GM23338 (cell line): ENCODE data around the gene SRPK2. TPM values are rescaled to one million over a fixed set of nuclear protein-coding genes. Genes with fewer than 3 reads are reported as not detected.
A peak's percentile ranks its signal among the peaks of the same experiment; 100 is the strongest.

ENCODE experiments used
- ATAC-seq: fragments of 200-7000 bp; cut with Tn5 transposase; 3 replicates; pipeline ENCODE4 v1.9.1; 2020
- DNase-seq: peaks from one replicate; pipeline ENCODE4 v3.0.0-alpha.2; 2015; ENCODE audit warnings: low spot score
- H2AFZ ChIP-seq: fragments of 200-600 bp; sonication (generic); 2 replicates; pipeline ENCODE4 v1.8.0; 2016; ENCODE audit warnings: antibody characterized with exemption, mild to moderate bottlenecking, moderate library complexity
- H3F3A ChIP-seq: fragments of 200-600 bp; sonication (generic); replicated peaks from 2 replicates; pipeline ENCODE4 v1.8.0; 2017; ENCODE audit warnings: antibody characterized with exemption, mixed run types, low read depth
- H3K27ac ChIP-seq: fragments of 200-600 bp; sonication (generic); 2 replicates; pipeline ENCODE4 v1.6.1; 2016; ENCODE audit warnings: low read depth
- H3K27me3 ChIP-seq: fragments of 200-600 bp; sonication (generic); 2 replicates; pipeline ENCODE4 v1.8.0; 2016; ENCODE audit warnings: mild to moderate bottlenecking, mixed run types, moderate library complexity; ENCODE audit not compliant: insufficient read depth
- H3K36me3 ChIP-seq: fragments of 200-600 bp; sonication (generic); 2 replicates; pipeline ENCODE4 v1.8.0; 2016; ENCODE audit warnings: mild to moderate bottlenecking; ENCODE audit not compliant: insufficient read depth
- H3K4me1 ChIP-seq: fragments of 200-600 bp; sonication (generic); 2 replicates; pipeline ENCODE4 v1.8.0; 2016; ENCODE audit warnings: mild to moderate bottlenecking, moderate library complexity; ENCODE audit not compliant: insufficient read depth
- H3K4me2 ChIP-seq: fragments of 200-600 bp; sonication (generic); 2 replicates; pipeline ENCODE4 v1.7.1; 2017; ENCODE audit warnings: mixed run types
- H3K4me3 ChIP-seq: fragments of 200-600 bp; sonication (generic); 2 replicates; pipeline ENCODE4 v1.6.1; 2016; ENCODE audit warnings: mixed run types
- H3K79me2 ChIP-seq: fragments of 200-600 bp; sonication (generic); replicated peaks from 2 replicates; pipeline ENCODE4 v1.8.0; 2017; ENCODE audit warnings: mild to moderate bottlenecking; ENCODE audit not compliant: insufficient read depth
- H3K9me2 ChIP-seq: fragments of 200-600 bp; sonication (generic); 2 replicates; pipeline ENCODE4 v1.8.0; 2017; ENCODE audit not compliant: insufficient read depth
- H4K20me1 ChIP-seq: fragments of 200-600 bp; sonication (generic); replicated peaks from 2 replicates; pipeline ENCODE4 v1.8.0; 2017; ENCODE audit warnings: mild to moderate bottlenecking; ENCODE audit not compliant: insufficient read depth
- H3K27ac Mint-ChIP-seq: 2 replicates; pipeline ENCODE4 v1.8.0; 2020; ENCODE audit warnings: inconsistent platforms, mild to moderate bottlenecking, moderate library complexity, mixed read lengths
- H3K27me3 Mint-ChIP-seq: 3 replicates; pipeline ENCODE4 v1.8.0; 2022; ENCODE audit warnings: low read depth, mild to moderate bottlenecking, moderate library complexity, mixed read lengths, inconsistent platforms; ENCODE audit not compliant: insufficient read depth, poor library complexity
- H3K36me3 Mint-ChIP-seq: 3 replicates; pipeline ENCODE4 v1.8.0; 2021; ENCODE audit warnings: low read depth, mild to moderate bottlenecking, inconsistent platforms, moderate library complexity, mixed read lengths
- H3K4me1 Mint-ChIP-seq: 3 replicates; pipeline ENCODE4 v1.8.0; 2020; ENCODE audit warnings: mild to moderate bottlenecking, inconsistent platforms, mixed read lengths
- H3K4me3 Mint-ChIP-seq: 3 replicates; pipeline ENCODE4 v1.8.0; 2021; ENCODE audit warnings: moderate library complexity, mild to moderate bottlenecking, inconsistent platforms, mixed read lengths
- H3K9me3 Mint-ChIP-seq: 3 replicates; pipeline ENCODE4 v1.8.0; 2020; ENCODE audit warnings: moderate library complexity, mild to moderate bottlenecking, inconsistent platforms, mixed read lengths
- CREB1 ChIP-seq: fragments of 250-450 bp; sonication (Bioruptor Pico); IDR thresholded peaks from 2 replicates; pipeline ENCODE4 v1.5.0; 2020; ENCODE audit warnings: low read depth, mild to moderate bottlenecking, moderate library complexity
- EZH2 ChIP-seq: fragments of 200-600 bp; sonication (generic); IDR thresholded peaks from one replicate; pipeline ENCODE4 v1.8.0; 2017; ENCODE audit warnings: antibody characterized with exemption, mild to moderate bottlenecking, low read depth; ENCODE audit not compliant: unreplicated experiment
- EZH2phosphoT487 ChIP-seq: fragments of 200-600 bp; sonication (generic); IDR thresholded peaks from one replicate; pipeline ENCODE4 v1.8.1; 2018; ENCODE audit warnings: antibody characterized with exemption; ENCODE audit not compliant: unreplicated experiment
- JUNB ChIP-seq: IDR thresholded peaks from one replicate; pipeline ENCODE4 v1.6.1; 2016; ENCODE audit warnings: antibody characterized with exemption; ENCODE audit not compliant: unreplicated experiment
- NANOG ChIP-seq: IDR thresholded peaks from 2 replicates; pipeline ENCODE4 v1.6.1; 2016; ENCODE audit warnings: antibody characterized with exemption, borderline replicate concordance
- POLR2AphosphoS5 ChIP-seq: IDR thresholded peaks from 2 replicates; pipeline ENCODE4 v1.6.1; 2016; ENCODE audit warnings: antibody characterized with exemption, low read depth
- STAT1 ChIP-seq: IDR thresholded peaks from one replicate; pipeline ENCODE4 v1.6.1; 2016; ENCODE audit warnings: antibody characterized with exemption; ENCODE audit not compliant: unreplicated experiment
- ZNF114 ChIP-seq: fragments of 250-450 bp; sonication (Bioruptor Pico); IDR thresholded peaks from 2 replicates; pipeline ENCODE4 v1.5.0; 2020; ENCODE audit warnings: mild to moderate bottlenecking, moderate library complexity
- ZNF331 ChIP-seq: fragments of 250-450 bp; sonication (Bioruptor Pico); IDR thresholded peaks from 2 replicates; pipeline ENCODE4 v1.5.0; 2020; ENCODE audit warnings: low read depth, mild to moderate bottlenecking, moderate library complexity
- polyA plus RNA-seq: library from polyadenylated mRNA; unstranded; fragments of >200 nt; fragmentation: Nextera tagmentation; extraction: Ambion mirVana; gene quantifications from 2 replicates; pipeline ENCODE4 v1.2.1, GENCODE V29; 2016
- total RNA-seq: library from RNA; depleted of rRNA; stranded (reverse); fragments of >200 nt; shearing (Covaris generic); gene quantifications from 2 replicates; pipeline ENCODE4 v1.2.3, GENCODE V29; 2014
- TF ChIP-seq, protein P1 (sequence below): IDR thresholded peaks from one replicate; pipeline ENCODE4 v1.6.1; 2018; ENCODE audit warnings: antibody characterized with exemption; ENCODE audit not compliant: unreplicated experiment
- TF ChIP-seq, protein P2 (sequence below): IDR thresholded peaks from 2 replicates; pipeline ENCODE4 v1.6.1; 2016; ENCODE audit warnings: antibody characterized with exemption
- TF ChIP-seq, protein P3 (sequence below): fragments of 250-450 bp; sonication (Bioruptor Pico); IDR thresholded peaks from 2 replicates; pipeline ENCODE4 v1.5.0; 2020; ENCODE audit warnings: mild to moderate bottlenecking, moderate library complexity
- TF ChIP-seq, protein P4 (sequence below), 2 experiments: fragments of 200-600 bp in 1 of 2; sonication (generic) in 1 of 2; conservative IDR thresholded peaks; 2 replicates each; pipeline versions ENCODE4 v1.5.1 to v1.6.1; 2016 to 2017; ENCODE audit warnings: antibody characterized with exemption in 2 of 2, low read depth in 2 of 2, mild to moderate bottlenecking in 2 of 2, moderate library complexity in 1 of 2

Gene SRPK2
- total and polyA plus RNA-seq, 2 experiments from 2014 or later: 66.3 to 91.5 TPM

- TF ChIP-seq EZH2phosphoT487 (no peak), NANOG (no peak), EZH2 (no peak), JUNB (no peak), CREB1 (CRISPR knock-in tag) (no peak), ZNF331 (no peak), ZNF114 (CRISPR knock-in tag) (no peak), STAT1 (no peak), POLR2AphosphoS5 (no peak)
- TF ChIP-seq, protein P1, sequence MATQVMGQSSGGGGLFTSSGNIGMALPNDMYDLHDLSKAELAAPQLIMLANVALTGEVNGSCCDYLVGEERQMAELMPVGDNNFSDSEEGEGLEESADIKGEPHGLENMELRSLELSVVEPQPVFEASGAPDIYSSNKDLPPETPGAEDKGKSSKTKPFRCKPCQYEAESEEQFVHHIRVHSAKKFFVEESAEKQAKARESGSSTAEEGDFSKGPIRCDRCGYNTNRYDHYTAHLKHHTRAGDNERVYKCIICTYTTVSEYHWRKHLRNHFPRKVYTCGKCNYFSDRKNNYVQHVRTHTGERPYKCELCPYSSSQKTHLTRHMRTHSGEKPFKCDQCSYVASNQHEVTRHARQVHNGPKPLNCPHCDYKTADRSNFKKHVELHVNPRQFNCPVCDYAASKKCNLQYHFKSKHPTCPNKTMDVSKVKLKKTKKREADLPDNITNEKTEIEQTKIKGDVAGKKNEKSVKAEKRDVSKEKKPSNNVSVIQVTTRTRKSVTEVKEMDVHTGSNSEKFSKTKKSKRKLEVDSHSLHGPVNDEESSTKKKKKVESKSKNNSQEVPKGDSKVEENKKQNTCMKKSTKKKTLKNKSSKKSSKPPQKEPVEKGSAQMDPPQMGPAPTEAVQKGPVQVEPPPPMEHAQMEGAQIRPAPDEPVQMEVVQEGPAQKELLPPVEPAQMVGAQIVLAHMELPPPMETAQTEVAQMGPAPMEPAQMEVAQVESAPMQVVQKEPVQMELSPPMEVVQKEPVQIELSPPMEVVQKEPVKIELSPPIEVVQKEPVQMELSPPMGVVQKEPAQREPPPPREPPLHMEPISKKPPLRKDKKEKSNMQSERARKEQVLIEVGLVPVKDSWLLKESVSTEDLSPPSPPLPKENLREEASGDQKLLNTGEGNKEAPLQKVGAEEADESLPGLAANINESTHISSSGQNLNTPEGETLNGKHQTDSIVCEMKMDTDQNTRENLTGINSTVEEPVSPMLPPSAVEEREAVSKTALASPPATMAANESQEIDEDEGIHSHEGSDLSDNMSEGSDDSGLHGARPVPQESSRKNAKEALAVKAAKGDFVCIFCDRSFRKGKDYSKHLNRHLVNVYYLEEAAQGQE: no peak
- TF ChIP-seq, protein P2, sequence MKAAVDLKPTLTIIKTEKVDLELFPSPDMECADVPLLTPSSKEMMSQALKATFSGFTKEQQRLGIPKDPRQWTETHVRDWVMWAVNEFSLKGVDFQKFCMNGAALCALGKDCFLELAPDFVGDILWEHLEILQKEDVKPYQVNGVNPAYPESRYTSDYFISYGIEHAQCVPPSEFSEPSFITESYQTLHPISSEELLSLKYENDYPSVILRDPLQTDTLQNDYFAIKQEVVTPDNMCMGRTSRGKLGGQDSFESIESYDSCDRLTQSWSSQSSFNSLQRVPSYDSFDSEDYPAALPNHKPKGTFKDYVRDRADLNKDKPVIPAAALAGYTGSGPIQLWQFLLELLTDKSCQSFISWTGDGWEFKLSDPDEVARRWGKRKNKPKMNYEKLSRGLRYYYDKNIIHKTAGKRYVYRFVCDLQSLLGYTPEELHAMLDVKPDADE: no peak
- TF ChIP-seq, protein P3, sequence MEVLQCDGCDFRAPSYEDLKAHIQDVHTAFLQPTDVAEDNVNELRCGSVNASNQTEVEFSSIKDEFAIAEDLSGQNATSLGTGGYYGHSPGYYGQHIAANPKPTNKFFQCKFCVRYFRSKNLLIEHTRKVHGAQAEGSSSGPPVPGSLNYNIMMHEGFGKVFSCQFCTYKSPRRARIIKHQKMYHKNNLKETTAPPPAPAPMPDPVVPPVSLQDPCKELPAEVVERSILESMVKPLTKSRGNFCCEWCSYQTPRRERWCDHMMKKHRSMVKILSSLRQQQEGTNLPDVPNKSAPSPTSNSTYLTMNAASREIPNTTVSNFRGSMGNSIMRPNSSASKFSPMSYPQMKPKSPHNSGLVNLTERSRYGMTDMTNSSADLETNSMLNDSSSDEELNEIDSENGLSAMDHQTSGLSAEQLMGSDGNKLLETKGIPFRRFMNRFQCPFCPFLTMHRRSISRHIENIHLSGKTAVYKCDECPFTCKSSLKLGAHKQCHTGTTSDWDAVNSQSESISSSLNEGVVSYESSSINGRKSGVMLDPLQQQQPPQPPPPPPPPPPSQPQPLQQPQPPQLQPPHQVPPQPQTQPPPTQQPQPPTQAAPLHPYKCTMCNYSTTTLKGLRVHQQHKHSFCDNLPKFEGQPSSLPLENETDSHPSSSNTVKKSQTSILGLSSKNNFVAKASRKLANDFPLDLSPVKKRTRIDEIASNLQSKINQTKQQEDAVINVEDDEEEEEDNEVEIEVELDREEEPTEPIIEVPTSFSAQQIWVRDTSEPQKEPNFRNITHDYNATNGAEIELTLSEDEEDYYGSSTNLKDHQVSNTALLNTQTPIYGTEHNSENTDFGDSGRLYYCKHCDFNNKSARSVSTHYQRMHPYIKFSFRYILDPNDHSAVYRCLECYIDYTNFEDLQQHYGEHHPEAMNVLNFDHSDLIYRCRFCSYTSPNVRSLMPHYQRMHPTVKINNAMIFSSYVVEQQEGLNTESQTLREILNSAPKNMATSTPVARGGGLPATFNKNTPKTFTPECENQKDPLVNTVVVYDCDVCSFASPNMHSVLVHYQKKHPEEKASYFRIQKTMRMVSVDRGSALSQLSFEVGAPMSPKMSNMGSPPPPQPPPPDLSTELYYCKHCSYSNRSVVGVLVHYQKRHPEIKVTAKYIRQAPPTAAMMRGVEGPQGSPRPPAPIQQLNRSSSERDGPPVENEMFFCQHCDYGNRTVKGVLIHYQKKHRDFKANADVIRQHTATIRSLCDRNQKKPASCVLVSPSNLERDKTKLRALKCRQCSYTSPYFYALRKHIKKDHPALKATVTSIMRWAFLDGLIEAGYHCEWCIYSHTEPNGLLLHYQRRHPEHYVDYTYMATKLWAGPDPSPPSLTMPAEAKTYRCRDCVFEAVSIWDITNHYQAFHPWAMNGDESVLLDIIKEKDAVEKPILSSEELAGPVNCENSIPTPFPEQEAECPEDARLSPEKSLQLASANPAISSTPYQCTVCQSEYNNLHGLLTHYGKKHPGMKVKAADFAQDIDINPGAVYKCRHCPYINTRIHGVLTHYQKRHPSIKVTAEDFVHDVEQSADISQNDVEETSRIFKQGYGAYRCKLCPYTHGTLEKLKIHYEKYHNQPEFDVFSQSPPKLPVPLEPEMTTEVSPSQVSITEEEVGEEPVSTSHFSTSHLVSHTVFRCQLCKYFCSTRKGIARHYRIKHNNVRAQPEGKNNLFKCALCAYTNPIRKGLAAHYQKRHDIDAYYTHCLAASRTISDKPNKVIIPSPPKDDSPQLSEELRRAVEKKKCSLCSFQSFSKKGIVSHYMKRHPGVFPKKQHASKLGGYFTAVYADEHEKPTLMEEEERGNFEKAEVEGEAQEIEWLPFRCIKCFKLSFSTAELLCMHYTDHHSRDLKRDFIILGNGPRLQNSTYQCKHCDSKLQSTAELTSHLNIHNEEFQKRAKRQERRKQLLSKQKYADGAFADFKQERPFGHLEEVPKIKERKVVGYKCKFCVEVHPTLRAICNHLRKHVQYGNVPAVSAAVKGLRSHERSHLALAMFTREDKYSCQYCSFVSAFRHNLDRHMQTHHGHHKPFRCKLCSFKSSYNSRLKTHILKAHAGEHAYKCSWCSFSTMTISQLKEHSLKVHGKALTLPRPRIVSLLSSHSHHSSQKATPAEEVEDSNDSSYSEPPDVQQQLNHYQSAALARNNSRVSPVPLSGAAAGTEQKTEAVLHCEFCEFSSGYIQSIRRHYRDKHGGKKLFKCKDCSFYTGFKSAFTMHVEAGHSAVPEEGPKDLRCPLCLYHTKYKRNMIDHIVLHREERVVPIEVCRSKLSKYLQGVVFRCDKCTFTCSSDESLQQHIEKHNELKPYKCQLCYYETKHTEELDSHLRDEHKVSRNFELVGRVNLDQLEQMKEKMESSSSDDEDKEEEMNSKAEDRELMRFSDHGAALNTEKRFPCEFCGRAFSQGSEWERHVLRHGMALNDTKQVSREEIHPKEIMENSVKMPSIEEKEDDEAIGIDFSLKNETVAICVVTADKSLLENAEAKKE: no peak
- TF ChIP-seq, protein P4, sequence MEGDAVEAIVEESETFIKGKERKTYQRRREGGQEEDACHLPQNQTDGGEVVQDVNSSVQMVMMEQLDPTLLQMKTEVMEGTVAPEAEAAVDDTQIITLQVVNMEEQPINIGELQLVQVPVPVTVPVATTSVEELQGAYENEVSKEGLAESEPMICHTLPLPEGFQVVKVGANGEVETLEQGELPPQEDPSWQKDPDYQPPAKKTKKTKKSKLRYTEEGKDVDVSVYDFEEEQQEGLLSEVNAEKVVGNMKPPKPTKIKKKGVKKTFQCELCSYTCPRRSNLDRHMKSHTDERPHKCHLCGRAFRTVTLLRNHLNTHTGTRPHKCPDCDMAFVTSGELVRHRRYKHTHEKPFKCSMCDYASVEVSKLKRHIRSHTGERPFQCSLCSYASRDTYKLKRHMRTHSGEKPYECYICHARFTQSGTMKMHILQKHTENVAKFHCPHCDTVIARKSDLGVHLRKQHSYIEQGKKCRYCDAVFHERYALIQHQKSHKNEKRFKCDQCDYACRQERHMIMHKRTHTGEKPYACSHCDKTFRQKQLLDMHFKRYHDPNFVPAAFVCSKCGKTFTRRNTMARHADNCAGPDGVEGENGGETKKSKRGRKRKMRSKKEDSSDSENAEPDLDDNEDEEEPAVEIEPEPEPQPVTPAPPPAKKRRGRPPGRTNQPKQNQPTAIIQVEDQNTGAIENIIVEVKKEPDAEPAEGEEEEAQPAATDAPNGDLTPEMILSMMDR (conservative IDR thresholded peaks at IDR 0.05; ENCODE audit: low read depth in 2 of 2): no peak
- Histone ChIP-seq H3K36me3 (no peaks in the 10 kb centered on the region; the same call in 1 of the 2 replicates), H2AFZ (no peak overlapping the region), H3K4me1 (peaks cover 25% of the 10 kb centered on the region), H4K20me1 (no peaks in the 10 kb centered on the region), H3F3A (no peaks in the 10 kb centered on the region), H3K79me2 (peaks cover 91% of the 10 kb centered on the region), H3K27ac (no peak overlapping the region), H3K9me2 (no peaks in the 10 kb centered on the region), H3K4me3 (no peak overlapping the region), H3K4me2 (no peak overlapping the region), H3K27me3 (no peaks in the 10 kb centered on the region)
- Mint-ChIP-seq H3K9me3 (peaks cover 12% of the 10 kb centered on the region), H3K27ac (no peak overlapping the region; the same call in 1 of the 2 replicates), H3K4me1 (peaks cover 35% of the 10 kb centered on the region), H3K27me3 (peaks cover 6% of the 10 kb centered on the region), H3K4me3 (no peak overlapping the region), H3K36me3 (peaks cover 14% of the 10 kb centered on the region)
- ATAC-seq: peak; percentile 52
- no peak for DNase-seq
Observed at GRCh38 chr7:105264707-105265106, 124.0 kb downstream of the SRPK2 start.
